HG02852 (cell line): ENCODE results near the gene HMCN2.

Experiments
- ATAC-seq: cut with Tn5 transposase; IDR thresholded peaks from one replicate; pipeline ENCODE4 v1.9.1; 2021; ENCODE audit warnings: mild to moderate bottlenecking, moderate library complexity; ENCODE audit not compliant: unreplicated experiment

HMCN2 gene

GRCh38 chr9:130461218-130461630 lies 195.7 kb downstream of the HMCN2 start:
- ATAC-seq: no peak

DNA sequence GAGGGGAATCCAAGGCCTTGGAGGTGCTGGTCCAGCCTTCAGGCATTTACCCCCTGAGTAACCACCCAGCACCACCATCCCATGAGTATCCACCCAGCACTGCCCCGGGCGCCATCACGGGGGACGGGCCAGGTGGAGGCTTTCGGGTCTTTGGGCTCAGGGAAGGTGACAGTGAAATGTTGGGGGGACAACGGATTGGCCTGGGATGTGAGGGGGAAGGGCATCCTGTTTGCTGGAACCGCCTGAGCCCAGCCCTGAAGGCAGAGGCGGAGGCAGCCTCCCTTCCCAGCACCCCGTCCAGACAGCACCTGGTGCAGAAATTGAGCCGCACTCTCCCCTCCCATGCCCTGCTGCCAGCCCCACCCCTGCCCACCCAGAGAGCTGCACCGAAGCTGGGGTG lies 196.2 kb downstream of the HMCN2 start:
- ATAC-seq: no peak

DNA sequence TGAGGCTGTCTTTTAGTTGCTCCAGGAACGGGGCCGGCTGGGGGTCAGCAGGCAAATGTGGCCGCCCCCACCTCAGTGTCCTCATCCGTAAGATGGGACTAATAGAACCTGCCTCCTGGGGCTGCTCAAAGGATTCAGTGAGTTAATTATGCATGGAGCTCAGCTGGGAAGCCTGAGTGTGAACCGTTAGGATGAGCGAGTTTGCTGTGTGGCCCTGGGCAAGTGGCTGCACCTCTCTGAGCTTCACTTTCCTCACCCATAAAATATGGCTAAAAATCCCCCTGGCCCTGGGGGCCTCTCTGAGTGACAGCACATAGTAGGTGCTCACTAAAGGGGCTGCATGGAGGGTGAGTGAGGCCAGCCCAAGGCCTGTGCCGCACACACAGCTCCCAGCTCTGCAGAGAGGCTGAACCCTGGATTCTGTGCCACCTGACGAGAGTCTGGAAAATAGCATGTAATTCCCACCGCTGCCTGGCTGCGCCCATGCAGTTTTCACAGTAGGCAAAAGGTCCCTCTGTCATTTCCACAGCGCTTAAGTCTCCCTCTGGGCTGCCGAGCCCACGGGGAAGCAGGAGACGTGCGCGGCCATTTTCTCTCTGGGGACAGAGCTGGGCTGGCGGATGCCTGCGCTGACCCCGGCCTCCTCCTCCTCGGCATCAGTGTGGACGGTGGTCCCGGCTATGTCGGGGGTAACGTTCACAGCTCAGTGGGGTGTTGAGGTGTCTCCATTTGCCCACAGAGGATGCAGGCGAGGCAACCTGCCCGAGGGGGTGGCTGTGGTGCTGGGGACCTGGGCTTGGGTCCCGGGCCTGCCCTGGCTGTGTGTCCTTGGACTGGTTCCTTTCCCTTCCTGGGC lies 197.4 kb downstream of the HMCN2 start:
- no peak for ATAC-seq

DNA sequence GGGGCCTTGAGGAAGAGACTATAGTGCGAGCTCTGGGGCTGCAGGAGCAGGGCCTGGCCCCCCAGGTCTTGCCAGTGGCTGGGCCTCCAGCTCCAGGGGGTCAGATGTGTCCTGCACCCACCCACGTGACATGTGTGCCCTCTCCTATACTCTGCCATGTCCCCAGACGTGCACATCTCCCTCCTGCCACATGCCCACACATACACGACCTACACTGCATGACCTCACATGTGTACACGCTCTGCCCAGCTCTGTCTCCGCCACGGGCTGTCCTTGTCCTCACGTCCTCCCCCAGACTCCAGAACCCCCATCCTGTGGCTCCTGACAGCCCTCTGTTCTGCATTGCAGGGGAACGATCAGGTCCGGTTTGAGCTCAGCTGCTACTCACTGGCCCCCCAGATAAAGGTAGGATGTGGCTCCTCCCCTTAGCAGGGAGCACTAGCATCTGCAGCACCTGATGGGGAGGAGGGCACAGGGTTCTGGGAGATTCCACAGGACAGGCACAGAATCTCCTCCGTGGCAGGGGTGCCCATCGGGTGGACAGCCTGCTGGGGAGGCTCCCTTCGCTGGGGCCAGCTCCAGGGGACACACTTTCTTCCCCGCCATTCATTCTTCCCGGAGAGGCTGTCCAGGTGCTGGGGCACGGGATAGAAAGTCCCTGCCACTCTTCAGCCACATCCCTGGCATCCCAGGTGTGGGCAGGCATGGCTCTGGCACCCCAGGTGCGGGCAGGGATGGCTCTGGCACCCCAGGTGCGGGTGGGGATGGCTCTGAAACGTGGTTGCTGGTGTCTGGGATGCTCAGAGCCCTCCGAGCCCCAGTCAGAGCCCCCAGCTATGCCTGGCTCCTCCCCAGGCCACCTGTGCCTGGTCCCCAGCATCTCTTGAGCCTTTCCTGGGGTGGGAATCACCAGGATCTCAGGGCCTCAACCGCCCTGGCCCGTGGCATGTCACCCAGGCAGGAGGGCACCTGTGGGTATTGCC lies 198.5 kb downstream of the HMCN2 start:
- no peak for ATAC-seq

DNA sequence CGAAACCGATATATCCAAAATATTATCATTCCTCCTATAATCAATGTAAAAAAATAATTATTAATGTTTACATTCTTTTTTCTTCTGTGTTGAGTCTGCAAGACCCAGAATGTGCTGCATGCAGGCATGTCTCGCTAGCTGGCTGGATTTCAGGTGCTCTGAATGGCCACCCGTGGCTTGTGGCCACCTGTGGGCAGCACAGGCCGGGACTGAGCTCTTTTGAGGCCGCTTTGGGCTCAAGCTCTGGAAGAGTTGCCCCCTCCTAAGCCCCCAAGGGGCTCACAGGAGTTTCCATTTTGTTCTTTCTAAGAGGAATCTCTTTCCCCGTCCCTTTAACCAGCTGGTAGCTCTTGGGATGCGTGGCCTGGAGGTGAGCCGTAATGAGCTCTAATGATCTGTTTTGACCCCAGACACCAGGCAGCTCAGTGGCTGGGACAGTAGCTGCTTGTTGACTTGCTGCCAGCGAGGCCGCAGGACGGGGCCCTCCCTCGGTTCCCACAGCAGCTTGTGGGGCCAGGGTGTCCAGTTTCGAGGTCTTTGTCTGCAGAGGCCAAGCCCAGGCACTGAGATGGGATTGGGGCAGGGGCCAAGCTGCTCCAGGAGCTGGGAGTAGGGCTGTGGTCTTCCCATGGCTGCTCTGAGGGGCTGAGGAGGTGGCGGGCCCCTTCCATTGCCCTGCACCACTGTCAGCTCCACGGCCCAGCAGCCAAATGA lies 200.0 kb downstream of the HMCN2 start:
- ATAC-seq: no peak

- ATAC-seq: no peak
Observed at GRCh38 chr9:130466537-130467217, 201.1 kb downstream of the HMCN2 start.

GRCh38 chr9:130467316-130467715 lies 201.8 kb downstream of the HMCN2 start:
- ATAC-seq: no peak

DNA sequence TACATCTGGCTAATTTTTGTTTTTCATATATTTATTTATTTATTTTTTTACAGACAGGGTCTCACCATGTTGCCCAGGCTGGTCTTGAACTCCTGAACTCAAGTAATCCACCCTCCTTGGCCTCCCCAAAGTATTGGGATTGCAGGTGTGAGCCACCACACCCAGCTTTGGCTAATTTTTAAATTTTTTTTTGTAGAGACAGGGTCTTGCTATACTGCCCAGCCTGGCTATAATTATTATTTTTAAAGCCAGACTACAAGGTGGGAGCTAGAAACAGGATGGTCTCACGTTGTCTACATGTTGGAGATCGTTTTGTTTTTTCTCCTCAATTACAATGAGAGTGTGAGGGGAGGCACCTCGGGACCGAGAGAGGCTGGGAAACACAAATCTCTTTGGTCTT lies 203.0 kb downstream of the HMCN2 start:
- ATAC-seq: no peak

DNA sequence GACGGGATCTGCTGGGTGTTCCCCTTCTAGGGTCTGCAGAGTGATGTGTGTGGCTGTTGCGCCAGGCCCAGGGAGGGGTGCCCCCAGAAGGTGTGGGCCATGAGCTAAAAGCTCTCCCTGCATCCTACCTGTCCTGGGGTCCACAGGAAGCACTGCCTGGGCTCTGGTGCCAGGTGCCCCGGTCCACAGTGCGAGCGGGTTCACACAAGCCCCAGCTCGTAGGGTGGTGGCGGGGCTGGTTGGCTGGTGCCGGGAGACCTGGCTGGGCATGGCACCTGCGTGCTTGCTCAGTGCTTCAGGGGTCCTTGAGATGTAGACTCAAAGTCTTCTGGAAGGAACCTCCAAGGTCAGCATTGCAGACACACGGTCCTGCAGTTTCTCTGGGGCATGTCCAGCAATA lies 204.7 kb downstream of the HMCN2 start:
- ATAC-seq: no peak

- ATAC-seq: no peak
Observed at GRCh38 chr9:130470950-130471349, 205.4 kb downstream of the HMCN2 start.

DNA sequence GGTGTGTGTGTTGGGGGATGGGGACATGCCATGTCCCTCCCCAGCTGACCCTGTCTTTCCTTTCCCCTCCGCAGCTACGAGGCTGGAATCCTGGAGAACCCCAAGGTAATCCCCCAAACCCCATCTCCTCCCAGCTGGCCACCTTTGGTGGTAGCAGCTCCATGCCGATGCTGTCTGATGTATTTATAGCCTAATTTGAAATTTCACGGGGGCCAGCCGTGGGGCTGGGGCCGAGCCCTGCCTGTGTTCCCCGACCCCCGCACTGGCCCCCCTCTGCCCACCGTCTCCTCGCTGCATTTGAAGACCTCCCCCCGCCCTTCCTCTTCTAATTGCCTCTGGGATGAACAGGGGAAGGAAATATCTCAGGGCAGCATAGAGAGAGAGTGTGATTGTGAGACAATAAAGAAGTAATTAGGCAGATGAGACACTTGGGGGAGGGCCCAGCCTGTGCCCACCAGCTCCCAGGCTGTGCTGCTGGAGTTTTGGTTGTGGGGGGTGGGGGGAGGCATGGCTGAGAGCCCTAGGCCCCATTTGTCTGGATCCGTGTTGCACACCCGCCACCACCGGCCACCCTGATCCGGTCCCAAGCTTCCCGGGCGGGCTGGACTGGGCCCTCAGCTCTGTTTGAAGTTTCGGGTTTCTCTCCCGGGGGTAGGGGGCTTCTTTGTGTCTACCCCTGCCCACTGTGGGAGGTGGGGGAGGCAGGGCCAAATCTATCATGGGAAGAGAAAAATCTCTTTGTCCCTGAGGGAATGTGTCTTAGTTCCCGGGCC lies 206.0 kb downstream of the HMCN2 start:
- ATAC-seq: no peak

DNA sequence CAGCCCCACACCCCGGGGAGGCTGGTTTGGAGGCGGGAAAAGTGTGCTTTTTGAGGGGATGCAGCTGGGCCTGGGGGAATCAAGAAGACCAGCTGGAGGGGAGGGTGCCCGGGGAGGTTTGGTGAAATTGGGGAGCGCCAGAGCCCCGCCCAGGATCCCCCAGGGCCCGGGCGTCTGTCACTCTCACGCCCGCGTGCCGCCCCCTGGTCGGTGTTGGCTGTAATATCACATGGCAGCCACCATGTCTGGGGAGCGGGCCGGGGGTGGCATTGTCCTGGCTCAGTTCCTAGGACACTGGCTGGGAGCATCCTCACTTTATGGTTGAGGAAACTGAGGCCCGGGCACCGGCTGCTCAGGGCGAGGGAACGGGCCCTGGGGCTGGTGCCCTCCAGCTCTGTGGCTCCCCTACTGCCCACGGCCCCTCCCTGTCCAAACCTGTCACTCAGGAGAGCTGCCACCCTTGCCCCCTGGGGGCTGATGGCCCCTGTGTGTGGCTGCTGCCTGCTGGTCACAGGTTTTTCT lies 206.7 kb downstream of the HMCN2 start:
- ATAC-seq: no peak

- ATAC-seq: no peak
Observed at GRCh38 chr9:130473009-130473408, 207.4 kb downstream of the HMCN2 start.

DNA sequence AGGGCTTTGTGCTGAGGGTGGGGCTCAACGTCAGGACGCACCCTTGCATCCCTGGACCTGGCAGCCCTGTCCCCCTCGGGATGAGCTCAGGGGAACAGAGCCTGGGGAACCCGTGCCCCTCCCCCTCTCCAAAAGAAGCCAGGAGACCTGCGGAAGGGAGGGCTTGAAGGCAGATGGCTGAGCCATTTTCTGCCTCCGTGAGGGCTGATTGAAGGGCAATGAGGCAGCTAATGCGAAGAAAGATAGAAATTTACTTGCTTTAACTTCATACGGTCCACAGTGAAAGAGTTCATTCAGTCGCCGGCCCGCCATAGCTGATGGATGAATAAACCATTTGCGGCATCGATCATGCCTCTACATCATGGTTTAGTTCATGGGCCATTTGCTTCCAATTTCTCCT lies 208.0 kb downstream of the HMCN2 start:
- ATAC-seq: no peak

- ATAC-seq: no peak
Observed at GRCh38 chr9:130474106-130474505, 208.5 kb downstream of the HMCN2 start.

- no peak for ATAC-seq
Observed at GRCh38 chr9:130476151-130476730, 210.7 kb downstream of the HMCN2 start.

GRCh38 chr9:130477564-130477963 lies 212.0 kb downstream of the HMCN2 start:
- ATAC-seq: no peak

DNA sequence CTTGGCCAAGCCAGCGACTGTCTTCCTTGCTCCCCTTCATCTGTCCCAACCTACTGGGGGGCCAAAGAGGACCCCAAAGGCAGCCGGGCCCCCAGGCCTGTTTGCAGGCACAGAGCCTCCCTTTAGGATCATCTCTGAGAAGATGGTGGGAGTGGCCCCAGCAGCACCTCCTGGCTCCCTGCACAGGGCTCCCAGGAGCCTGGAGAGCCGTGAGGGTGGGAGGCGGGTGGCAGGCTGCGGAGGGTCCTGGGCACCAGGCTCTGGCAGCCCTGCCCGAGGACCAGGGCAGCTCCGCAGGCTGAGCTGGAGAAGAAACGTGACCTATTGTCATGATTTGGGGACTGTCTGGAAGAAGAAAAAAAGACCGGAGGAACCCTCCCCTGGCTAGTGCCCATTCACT lies 212.6 kb downstream of the HMCN2 start:
- no peak for ATAC-seq
